ENCODE results near the gene RGS12.

DNA sequence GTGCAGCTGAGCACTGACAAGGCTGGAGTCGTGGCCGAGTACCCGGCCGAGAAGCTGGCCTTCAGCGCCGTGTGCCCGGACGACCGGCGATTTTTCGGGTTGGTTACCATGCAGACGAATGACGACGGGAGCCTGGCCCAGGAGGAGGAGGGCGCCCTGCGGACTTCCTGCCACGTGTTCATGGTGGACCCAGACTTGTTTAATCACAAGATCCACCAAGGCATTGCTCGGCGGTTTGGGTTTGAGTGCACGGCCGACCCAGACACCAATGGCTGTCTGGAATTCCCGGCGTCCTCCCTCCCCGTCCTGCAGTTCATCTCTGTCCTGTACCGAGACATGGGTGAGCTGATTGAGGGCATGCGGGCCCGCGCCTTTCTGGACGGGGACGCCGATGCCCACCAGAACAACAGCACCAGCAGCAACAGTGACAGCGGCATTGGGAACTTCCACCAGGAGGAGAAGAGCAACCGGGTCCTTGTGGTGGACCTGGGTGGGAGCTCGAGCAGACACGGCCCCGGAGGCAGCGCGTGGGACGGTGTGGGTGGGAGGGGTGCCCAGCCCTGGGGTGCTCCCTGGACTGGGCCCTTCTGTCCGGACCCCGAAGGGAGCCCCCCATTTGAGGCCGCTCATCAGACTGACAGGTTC, 24.3 kb downstream of the RGS12 start:
- TF ChIP-seq, protein P1, sequence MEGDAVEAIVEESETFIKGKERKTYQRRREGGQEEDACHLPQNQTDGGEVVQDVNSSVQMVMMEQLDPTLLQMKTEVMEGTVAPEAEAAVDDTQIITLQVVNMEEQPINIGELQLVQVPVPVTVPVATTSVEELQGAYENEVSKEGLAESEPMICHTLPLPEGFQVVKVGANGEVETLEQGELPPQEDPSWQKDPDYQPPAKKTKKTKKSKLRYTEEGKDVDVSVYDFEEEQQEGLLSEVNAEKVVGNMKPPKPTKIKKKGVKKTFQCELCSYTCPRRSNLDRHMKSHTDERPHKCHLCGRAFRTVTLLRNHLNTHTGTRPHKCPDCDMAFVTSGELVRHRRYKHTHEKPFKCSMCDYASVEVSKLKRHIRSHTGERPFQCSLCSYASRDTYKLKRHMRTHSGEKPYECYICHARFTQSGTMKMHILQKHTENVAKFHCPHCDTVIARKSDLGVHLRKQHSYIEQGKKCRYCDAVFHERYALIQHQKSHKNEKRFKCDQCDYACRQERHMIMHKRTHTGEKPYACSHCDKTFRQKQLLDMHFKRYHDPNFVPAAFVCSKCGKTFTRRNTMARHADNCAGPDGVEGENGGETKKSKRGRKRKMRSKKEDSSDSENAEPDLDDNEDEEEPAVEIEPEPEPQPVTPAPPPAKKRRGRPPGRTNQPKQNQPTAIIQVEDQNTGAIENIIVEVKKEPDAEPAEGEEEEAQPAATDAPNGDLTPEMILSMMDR (conservative IDR thresholded peaks at IDR 0.05 in 1 of 2, IDR thresholded peaks at IDR 0.05 in 1 of 2; ENCODE audit: extremely low read depth in 1 of 2, insufficient read depth in 1 of 2, low read depth in 1 of 2, low read length in 2 of 2): no peak
- TF ChIP-seq EZH2 (IDR thresholded peaks at IDR 0.05; ENCODE audit: borderline replicate concordance, low read length): no peak

All from mammary epithelial cell (primary cell).